ENCODE measurements around the gene EFHC1. TPM values are rescaled to one million over a fixed set of nuclear protein-coding genes. Genes with fewer than 3 reads are reported as not detected.
A peak's percentile ranks its signal among the peaks of the same experiment; 100 is the strongest.

The EFHC1 gene
- polyA plus RNA-seq, 4 donors: 10.4 to 23.8 (median 19.7) TPM

DNA sequence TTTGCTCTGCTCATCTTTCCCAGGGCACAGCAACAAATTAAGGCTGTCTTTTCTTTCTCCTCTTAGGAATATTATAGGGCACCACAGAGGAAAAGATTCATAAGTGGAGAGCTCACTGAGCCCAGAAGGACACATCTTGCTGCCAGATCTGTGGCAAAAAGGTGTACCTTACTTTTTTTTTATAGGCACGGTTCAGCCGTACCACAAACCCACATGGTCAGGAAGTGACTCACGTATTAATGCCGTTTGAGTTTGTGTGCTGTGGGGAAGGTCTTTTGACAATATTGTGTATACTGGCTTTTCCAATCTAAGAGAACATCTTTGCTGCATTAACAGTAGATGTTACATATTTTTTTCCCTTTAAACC lies 29.8 kb upstream of the EFHC1 start:
- Histone ChIP-seq H3K27me3 (ENCODE audit: control insufficient read depth in 3 of 3, insufficient read depth in 3 of 3, low read length in 3 of 3) (no peaks in the 10 kb centered on the region), H3K9me3 (ENCODE audit: control insufficient read depth in 2 of 2, insufficient read depth in 1 of 2, low read depth in 1 of 2, low read length in 1 of 2) (peaks cover 0 to 4% of the 10 kb centered on the region in 2 donors), H3K36me3 (ENCODE audit: control insufficient read depth in 3 of 3, insufficient read depth in 2 of 3, low read depth in 1 of 3, low read length in 3 of 3) (peaks cover 0 to 9% (median 0%) of the 10 kb centered on the region in 3 donors), H3K27ac (ENCODE audit: low read depth in 1 of 3, low read length in 2 of 3) (peak overlapping the region; percentile 57 to 83 (median 80)), H3K4me1 (ENCODE audit: control insufficient read depth in 3 of 3, insufficient read depth in 2 of 3, low read depth in 1 of 3, low read length in 2 of 3) (peaks cover 3 to 27% (median 9%) of the 10 kb centered on the region in 3 donors), H3K4me3 (ENCODE audit: low read depth in 1 of 3, low read length in 3 of 3) (no peak overlapping the region)
- 5 to 26% (median 9%) methylated on average over 4 of the region's 4 CpGs for WGBS, 3 donors
- DNase-seq (peak; percentile 62 to 76), FAIRE-seq (no peak)

DNA sequence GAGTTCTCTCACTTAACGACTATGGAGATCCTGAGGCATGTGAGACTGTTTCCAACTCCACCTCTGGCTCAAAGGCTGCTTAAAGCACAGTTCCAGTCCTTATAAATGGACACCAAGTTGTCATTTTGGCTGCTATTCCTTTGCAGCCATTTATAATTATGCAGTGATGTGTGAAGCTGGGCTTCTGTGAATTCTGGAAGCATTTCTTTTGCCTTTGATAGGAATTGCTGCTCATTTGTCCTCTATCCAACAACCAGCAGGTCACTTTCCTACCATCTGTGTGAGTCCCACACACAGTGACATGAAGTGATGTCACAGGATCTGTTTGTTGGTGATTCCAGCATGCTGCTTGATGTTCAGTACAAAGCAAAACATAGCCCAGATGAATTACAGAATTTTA lies 28.5 kb upstream of the EFHC1 start:
- no peak for FAIRE-seq
- WGBS, 3 donors: 48 to 78% (median 60%) methylated on average over 1 of the region's 1 CpG
- Histone ChIP-seq H3K4me3 (ENCODE audit: low read depth in 1 of 3, low read length in 3 of 3) (no peak overlapping the region), H3K4me1 (ENCODE audit: control insufficient read depth in 3 of 3, insufficient read depth in 2 of 3, low read depth in 1 of 3, low read length in 2 of 3) (peaks cover 5 to 36% (median 18%) of the 10 kb centered on the region in 3 donors), H3K27me3 (ENCODE audit: control insufficient read depth in 3 of 3, insufficient read depth in 3 of 3, low read length in 3 of 3) (no peaks in the 10 kb centered on the region), H3K27ac (ENCODE audit: low read depth in 1 of 3, low read length in 2 of 3) (no peak overlapping the region), H3K9me3 (ENCODE audit: control insufficient read depth in 2 of 2, insufficient read depth in 1 of 2, low read depth in 1 of 2, low read length in 1 of 2) (peaks cover 0 to 4% of the 10 kb centered on the region in 2 donors), H3K36me3 (ENCODE audit: control insufficient read depth in 3 of 3, insufficient read depth in 2 of 3, low read depth in 1 of 3, low read length in 3 of 3) (peaks cover 0 to 6% (median 0%) of the 10 kb centered on the region in 3 donors)
- DNase-seq: no peak

DNA sequence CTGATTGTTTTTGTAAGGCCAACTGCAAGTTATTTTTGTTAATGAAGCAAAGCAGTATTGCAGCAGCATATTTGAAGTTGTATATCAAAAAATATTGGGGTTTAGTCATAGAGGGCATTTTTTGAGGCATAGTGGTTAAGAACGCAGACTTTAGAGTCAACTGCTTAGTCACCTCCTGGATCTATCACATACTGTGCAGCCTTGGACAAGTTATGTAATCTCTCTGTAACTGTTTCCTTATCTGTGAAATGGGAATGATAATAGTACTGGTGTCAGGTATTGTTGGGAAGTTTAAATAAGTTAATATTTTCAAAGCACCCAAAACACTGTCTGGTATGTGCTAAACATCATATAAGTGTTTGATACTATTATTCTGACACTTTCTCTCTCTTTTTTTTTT lies 27.2 kb upstream of the EFHC1 start:
- H3K27ac ChIP-seq (ENCODE audit: low read depth in 1 of 3, low read length in 2 of 3): no peak overlapping the region
- peaks cover 0 to 3% (median 0%) of the 10 kb centered on the region in 3 donors for H3K36me3 ChIP-seq (ENCODE audit: control insufficient read depth in 3 of 3, insufficient read depth in 2 of 3, low read depth in 1 of 3, low read length in 3 of 3)
- H3K4me3 ChIP-seq (ENCODE audit: low read depth in 1 of 3, low read length in 3 of 3): no peak overlapping the region
- H3K27me3 ChIP-seq (ENCODE audit: control insufficient read depth in 3 of 3, insufficient read depth in 3 of 3, low read length in 3 of 3): no peaks in the 10 kb centered on the region
- H3K9me3 ChIP-seq (ENCODE audit: control insufficient read depth in 2 of 2, insufficient read depth in 1 of 2, low read depth in 1 of 2, low read length in 1 of 2): no peaks in the 10 kb centered on the region
- 56 to 66% (median 58%) methylated on average over 1 of the region's 1 CpG for WGBS, 3 donors
- H3K4me1 ChIP-seq (ENCODE audit: control insufficient read depth in 3 of 3, insufficient read depth in 2 of 3, low read depth in 1 of 3, low read length in 2 of 3): peaks cover 7 to 39% (median 20%) of the 10 kb centered on the region in 3 donors
- DNase-seq: peak in 1 of 2 donors; percentile 33
- FAIRE-seq: no peak

DNA sequence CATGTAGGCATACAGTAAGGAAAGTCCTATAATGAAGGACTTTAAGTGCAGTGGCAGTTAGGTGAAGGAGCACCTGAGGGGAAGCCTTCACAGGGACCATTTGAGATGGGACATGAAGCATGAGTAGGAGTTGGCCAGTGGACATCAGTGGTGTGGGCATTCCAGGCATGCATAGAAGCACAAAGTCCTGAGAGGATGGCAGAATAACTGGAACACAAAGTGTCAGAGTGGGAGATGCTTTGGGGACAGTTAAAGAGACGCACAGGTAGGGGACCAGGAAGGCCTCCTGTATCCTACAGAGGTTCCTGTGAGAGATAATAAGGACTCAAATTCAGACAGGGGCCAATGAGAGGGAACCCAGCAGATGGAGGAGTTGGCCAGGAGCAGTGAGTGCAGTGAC lies 26.4 kb upstream of the EFHC1 start:
- peaks cover 7 to 35% (median 17%) of the 10 kb centered on the region in 3 donors for H3K4me1 ChIP-seq (ENCODE audit: control insufficient read depth in 3 of 3, insufficient read depth in 2 of 3, low read depth in 1 of 3, low read length in 2 of 3)
- FAIRE-seq: no peak
- 83 to 99% (median 86%) methylated on average over 1 of the region's 1 CpG for WGBS, 3 donors

DNA sequence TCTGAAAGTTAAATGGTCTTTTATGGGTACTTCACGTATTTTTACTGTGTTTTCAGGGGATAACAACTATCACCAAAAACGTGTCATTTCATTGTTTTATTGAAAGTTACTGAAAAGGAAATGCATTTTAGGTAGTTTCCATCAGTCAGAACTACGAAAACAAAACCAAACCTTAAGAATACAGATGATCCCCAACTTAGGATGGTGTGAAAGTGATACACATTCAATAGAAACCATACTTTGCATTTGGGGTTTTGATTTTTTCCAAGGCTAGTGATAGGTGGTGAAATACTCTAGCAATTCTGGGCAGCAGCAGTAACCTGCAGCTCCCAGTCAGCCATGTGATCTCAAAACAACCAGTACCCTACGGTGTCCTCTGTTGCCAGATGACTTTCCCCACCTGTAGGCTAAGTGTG lies 25.9 kb upstream of the EFHC1 start:
- FAIRE-seq: no peak
- no peak for DNase-seq
- no peak overlapping the region for H3K27ac ChIP-seq (ENCODE audit: low read depth in 1 of 3, low read length in 2 of 3)
- H3K36me3 ChIP-seq (ENCODE audit: control insufficient read depth in 3 of 3, insufficient read depth in 2 of 3, low read depth in 1 of 3, low read length in 3 of 3): peaks cover 0 to 3% (median 0%) of the 10 kb centered on the region in 3 donors
- H3K9me3 ChIP-seq (ENCODE audit: control insufficient read depth in 2 of 2, insufficient read depth in 1 of 2, low read depth in 1 of 2, low read length in 1 of 2): no peaks in the 10 kb centered on the region
- no peak overlapping the region for H3K4me3 ChIP-seq (ENCODE audit: low read depth in 1 of 3, low read length in 3 of 3)
- no peaks in the 10 kb centered on the region for H3K27me3 ChIP-seq (ENCODE audit: control insufficient read depth in 3 of 3, insufficient read depth in 3 of 3, low read length in 3 of 3)
- WGBS, 3 donors: 61 to 72% (median 66%) methylated on average over 4 of the region's 4 CpGs
- peaks cover 7 to 31% (median 12%) of the 10 kb centered on the region in 3 donors for H3K4me1 ChIP-seq (ENCODE audit: control insufficient read depth in 3 of 3, insufficient read depth in 2 of 3, low read depth in 1 of 3, low read length in 2 of 3)

More for the DNA sequence above, 26.4 kb upstream of the EFHC1 start:
- H3K36me3 ChIP-seq (ENCODE audit: control insufficient read depth in 3 of 3, insufficient read depth in 2 of 3, low read depth in 1 of 3, low read length in 3 of 3): peaks cover 0 to 3% (median 0%) of the 10 kb centered on the region in 3 donors
- H3K27ac ChIP-seq (ENCODE audit: low read depth in 1 of 3, low read length in 2 of 3): peak overlapping the region in 1 of 3 donors; percentile 32
- no peak overlapping the region for H3K4me3 ChIP-seq (ENCODE audit: low read depth in 1 of 3, low read length in 3 of 3)
- no peak for DNase-seq
- no peaks in the 10 kb centered on the region for H3K27me3 ChIP-seq (ENCODE audit: control insufficient read depth in 3 of 3, insufficient read depth in 3 of 3, low read length in 3 of 3)
- H3K9me3 ChIP-seq (ENCODE audit: control insufficient read depth in 2 of 2, insufficient read depth in 1 of 2, low read depth in 1 of 2, low read length in 1 of 2): no peaks in the 10 kb centered on the region

DNA sequence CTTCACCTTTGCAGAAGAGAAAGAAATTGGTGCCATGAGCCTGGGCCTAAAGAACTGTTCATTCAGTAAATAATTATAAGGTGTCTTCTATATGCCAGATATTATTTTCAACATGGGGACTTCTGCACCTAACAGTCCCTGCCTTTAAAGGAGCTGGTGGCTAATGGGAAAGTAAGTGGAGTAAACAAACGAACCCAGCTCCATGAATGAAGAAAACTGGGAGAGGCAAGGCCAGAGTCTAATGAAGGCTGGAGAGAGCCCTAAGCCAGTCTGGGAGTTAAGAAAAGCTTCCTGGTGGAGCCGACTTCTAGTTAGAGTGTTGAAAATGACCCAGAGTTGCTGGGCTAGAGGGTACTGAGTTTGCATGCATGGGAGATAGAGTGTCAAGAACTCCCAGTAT lies 24.2 kb upstream of the EFHC1 start:
- no peaks in the 10 kb centered on the region for H3K9me3 ChIP-seq (ENCODE audit: control insufficient read depth in 2 of 2, insufficient read depth in 1 of 2, low read depth in 1 of 2, low read length in 1 of 2)
- H3K36me3 ChIP-seq (ENCODE audit: control insufficient read depth in 3 of 3, insufficient read depth in 2 of 3, low read depth in 1 of 3, low read length in 3 of 3): peaks cover 0 to 3% (median 0%) of the 10 kb centered on the region in 3 donors
- H3K4me3 ChIP-seq (ENCODE audit: low read depth in 1 of 3, low read length in 3 of 3): no peak overlapping the region
- FAIRE-seq (no peak), DNase-seq (peak; percentile 56 to 77)
- no peaks in the 10 kb centered on the region for H3K27me3 ChIP-seq (ENCODE audit: control insufficient read depth in 3 of 3, insufficient read depth in 3 of 3, low read length in 3 of 3)
- peaks cover 15 to 26% (median 15%) of the 10 kb centered on the region in 3 donors for H3K4me1 ChIP-seq (ENCODE audit: control insufficient read depth in 3 of 3, insufficient read depth in 2 of 3, low read depth in 1 of 3, low read length in 2 of 3)
- 14 to 58% (median 30%) methylated on average over 2 of the region's 2 CpGs for WGBS, 3 donors
- H3K27ac ChIP-seq (ENCODE audit: low read depth in 1 of 3, low read length in 2 of 3): peak overlapping the region in 2 of 3 donors; percentile 30 to 64

DNA sequence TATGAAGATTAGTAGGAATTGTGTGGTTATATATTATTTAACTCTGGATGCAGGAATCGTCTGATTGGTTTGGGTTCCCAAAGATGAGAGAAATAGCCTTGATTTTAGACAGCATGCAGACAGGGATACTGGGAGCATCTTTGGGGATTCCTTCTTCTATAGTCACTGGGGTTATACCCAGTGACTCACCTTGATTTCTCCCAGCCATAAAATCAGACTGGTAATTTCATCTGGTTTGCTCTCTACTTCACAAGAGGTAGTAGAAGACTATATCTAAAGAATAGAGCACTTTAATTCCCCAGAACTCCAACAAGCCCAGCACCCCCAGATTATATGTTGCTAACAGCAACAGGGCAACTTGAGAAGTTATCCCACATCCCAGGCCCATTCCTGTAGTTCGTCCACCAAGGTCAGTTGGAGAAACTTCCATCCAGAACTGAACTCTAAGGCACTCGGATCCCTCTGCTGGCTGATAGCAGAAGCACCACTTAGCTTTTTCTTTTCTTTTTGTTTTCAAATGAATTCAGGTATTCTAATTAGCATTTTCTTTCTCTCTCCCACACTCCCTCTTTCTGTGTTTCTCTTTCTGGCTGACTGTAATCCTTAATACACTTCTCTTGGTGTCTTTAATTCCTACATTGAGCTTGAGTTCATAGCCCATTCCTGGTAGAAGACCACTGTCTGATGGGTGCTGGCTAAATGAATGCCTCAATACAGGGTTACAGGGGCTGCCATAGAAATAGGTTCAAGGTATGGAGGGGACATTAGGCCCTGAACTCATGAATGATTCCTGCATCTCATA lies 20.4 kb upstream of the EFHC1 start:
- WGBS, 3 donors: 32 to 35% (median 35%) methylated on average over 3 of the region's 3 CpGs
- no peaks in the 10 kb centered on the region for H3K27me3 ChIP-seq (ENCODE audit: control insufficient read depth in 3 of 3, insufficient read depth in 3 of 3, low read length in 3 of 3)
- H3K9me3 ChIP-seq (ENCODE audit: control insufficient read depth in 2 of 2, insufficient read depth in 1 of 2, low read depth in 1 of 2, low read length in 1 of 2): no peaks in the 10 kb centered on the region
- DNase-seq: peak; percentile 71 to 74
- H3K36me3 ChIP-seq (ENCODE audit: control insufficient read depth in 3 of 3, insufficient read depth in 2 of 3, low read depth in 1 of 3, low read length in 3 of 3): peaks cover 2 to 20% (median 13%) of the 10 kb centered on the region in 3 donors
- FAIRE-seq: no peak
- H3K27ac ChIP-seq (ENCODE audit: low read depth in 1 of 3, low read length in 2 of 3): peak overlapping the region; percentile 33 to 81 (median 75)
- peaks cover 15 to 27% (median 22%) of the 10 kb centered on the region in 3 donors for H3K4me1 ChIP-seq (ENCODE audit: control insufficient read depth in 3 of 3, insufficient read depth in 2 of 3, low read depth in 1 of 3, low read length in 2 of 3)
- no peak overlapping the region for H3K4me3 ChIP-seq (ENCODE audit: low read depth in 1 of 3, low read length in 3 of 3)

DNA sequence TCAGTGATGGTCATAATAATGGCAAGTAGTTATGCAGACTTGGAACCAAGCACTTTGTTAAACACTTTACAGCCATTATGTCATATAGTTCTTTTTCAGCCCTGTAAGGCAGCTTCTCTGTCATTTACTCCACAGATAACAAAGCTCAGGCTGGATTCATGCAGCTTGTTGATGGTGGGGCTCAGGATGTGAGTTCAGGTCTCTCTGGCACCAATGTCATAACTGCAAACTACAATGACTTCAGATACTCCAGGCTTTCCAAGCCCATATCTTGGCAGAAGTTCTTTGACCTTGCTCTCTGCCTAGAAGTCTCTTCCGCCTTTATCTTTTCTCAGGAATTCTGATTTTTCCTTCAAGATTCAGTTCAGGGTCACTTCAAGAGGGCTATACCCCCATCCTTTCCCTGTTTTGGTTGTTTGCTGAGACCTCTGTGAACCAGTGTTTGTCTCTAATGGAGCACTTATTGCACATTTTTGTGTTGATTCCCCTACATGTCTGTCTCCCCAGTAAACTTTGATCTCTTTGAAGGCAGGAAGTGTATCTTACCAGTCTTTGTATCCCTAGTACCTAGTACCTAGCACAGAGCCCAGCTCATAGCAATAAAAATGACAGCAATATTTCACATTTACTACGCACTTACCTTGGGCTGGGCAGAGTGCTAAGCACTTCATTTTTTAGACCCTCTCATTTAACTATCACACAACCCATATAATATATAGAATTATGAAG lies 19.7 kb upstream of the EFHC1 start:
- peak; percentile 66 to 79 for DNase-seq
- no peak for FAIRE-seq
- Histone ChIP-seq H3K4me3 (ENCODE audit: low read depth in 1 of 3, low read length in 3 of 3) (no peak overlapping the region), H3K9me3 (ENCODE audit: control insufficient read depth in 2 of 2, insufficient read depth in 1 of 2, low read depth in 1 of 2, low read length in 1 of 2) (no peaks in the 10 kb centered on the region), H3K27ac (ENCODE audit: low read depth in 1 of 3, low read length in 2 of 3) (peak overlapping the region; percentile 33 to 81 (median 75)), H3K27me3 (ENCODE audit: control insufficient read depth in 3 of 3, insufficient read depth in 3 of 3, low read length in 3 of 3) (no peaks in the 10 kb centered on the region), H3K36me3 (ENCODE audit: control insufficient read depth in 3 of 3, insufficient read depth in 2 of 3, low read depth in 1 of 3, low read length in 3 of 3) (peaks cover 3 to 26% (median 15%) of the 10 kb centered on the region in 3 donors), H3K4me1 (ENCODE audit: control insufficient read depth in 3 of 3, insufficient read depth in 2 of 3, low read depth in 1 of 3, low read length in 2 of 3) (peaks cover 15 to 25% (median 22%) of the 10 kb centered on the region in 3 donors)
- 30 to 66% (median 56%) methylated on average over 2 of the region's 2 CpGs for WGBS, 3 donors
